ENCODE measurements around the gene CDC42BPB. TPM values are rescaled to one million over a fixed set of nuclear protein-coding genes. Genes with fewer than 3 reads are reported as not detected.

Gene CDC42BPB
- total RNA-seq, 1 experiment from 2014 or later = 59.5 TPM

DNA sequence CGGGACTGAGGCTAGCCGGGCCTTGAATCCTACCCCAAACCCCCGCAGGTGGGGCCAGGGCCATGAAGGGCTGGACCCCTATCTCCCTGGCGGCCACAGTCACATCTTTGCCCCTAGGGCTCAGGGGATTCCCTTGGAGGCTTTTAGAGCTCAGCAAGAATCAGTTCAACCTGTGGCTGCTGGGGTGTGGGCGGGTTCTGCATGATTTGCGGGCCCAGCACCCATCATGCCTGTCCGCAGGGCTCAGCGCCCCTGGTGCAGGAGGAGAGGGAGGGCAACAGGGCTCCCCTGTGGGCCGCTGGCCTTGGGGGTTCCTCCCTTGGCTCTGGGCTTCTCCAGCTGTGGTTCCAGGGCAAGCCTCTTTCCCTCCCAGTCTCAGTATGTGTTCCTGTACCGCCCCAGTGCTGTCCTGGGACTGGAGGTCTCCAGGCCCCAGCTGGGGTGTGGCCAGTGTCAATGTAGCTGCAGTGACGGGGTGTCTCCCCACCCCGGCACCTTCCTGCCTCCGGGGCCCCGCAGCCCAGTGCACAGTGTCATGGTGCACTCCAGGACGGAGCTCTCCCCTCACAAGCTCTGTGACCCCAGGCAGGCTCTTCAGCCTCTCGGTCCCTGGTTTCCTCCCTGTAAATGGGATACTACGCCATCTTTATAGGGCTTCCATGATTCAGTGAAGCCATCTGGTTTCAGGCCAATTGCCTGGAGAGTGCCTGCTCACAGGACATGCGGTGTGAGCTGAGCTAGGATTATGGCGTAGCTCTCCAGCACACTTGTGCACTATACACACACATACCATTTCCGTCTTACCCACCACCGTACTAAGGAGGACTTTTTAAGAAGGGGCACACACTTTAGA lies 16.8 kb upstream of the CDC42BPB start:
- no peak for DNase-seq (ENCODE audit: low read depth)

DNA sequence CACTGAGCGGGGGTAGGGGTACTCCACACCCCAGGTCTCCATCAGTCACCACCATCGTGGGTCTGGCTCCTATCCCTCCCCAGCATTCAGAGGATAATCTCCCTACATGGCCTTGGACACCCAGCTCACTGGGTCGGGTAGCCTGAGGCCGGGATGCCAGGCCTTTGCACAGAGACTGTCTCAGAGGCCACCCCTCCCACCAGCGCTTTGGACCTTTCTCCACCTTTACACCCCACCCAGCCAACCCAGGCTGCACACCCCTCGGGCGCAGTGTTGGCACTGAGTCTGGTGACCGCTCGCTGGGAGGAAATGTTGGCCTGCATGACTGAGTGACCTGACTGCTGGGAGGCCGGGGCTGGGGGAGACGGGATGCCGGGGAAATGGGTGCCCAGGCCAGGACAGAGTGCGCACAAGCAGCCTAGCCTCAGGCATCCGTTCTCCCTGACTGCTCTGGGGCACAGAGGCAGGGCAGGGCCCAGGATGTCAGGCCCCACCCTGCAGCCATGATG lies 16.1 kb upstream of the CDC42BPB start:
- DNase-seq (ENCODE audit: low read depth) = no peak

DNA sequence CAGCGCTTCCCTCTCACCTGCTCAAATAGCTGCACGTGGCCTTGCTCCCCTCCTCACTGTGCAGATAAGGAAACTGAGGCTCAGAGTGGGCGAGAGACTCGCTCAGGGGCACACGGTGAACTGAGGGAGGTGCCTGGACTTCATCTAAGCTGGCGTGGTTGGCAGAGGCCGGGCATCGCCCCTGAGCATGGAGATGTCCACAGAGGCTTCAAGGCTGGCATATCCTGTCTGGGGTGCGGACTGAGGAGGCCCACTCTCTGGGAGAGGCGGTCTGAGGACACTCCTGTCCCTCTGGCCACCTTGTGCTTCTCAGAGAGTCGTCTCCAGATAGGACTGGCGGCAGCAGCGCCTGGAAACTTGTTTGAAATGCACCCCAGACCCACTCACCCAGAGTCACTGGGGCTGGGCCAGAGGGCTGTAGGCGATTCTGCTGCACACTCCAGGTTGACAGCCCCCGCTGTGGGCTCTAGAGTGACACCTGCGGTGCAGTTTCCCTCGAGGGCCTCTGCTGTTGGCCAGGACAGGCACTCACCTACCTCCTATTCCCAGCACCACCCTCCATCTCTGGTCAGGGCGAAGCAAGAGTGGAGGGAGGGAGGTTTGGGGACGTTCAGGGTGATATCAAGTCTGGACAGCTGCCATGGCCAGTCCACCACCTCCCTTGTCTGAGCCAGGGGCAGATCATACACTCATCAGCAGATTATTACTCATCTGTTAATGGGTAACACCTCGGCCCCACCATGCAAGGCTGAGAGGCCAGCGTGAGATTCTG lies 15.4 kb upstream of the CDC42BPB start:
- DNase-seq (ENCODE audit: low read depth) = no peak

DNA sequence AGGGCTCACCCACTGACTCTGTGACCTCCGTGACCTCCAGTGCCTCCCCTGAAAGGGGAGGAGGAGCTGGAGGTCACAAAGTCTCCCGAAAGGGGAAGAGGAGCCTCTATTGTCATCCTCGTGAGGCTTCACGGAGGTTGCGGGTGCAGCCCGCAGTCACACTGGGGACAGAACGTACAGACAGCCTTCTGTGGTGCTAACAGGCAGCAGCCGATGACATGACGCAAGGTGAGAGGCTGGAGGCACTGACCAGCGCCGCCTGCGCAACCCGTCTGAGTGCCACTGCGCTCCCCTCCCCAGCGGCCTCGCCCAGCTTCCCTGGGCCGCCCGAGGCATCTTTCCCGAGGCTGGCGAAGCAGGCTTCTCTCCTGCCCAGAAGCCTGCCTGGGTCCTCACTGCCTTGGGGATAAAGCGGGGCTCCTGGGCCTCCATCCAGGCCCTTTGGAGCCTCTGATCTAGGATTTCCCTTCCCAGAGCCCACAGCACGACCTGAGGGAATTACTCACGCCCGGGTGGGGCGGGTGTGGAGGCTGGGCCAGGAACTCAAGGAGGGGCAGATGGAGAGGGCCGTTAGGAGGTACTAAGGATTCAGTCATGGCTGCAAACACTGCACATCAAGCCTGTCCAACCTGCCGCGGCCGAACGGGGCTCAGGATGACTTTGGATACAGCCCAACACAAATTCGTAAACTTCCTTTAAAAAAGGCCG lies 14.3 kb upstream of the CDC42BPB start:
- no peak for DNase-seq (ENCODE audit: low read depth)

DNA sequence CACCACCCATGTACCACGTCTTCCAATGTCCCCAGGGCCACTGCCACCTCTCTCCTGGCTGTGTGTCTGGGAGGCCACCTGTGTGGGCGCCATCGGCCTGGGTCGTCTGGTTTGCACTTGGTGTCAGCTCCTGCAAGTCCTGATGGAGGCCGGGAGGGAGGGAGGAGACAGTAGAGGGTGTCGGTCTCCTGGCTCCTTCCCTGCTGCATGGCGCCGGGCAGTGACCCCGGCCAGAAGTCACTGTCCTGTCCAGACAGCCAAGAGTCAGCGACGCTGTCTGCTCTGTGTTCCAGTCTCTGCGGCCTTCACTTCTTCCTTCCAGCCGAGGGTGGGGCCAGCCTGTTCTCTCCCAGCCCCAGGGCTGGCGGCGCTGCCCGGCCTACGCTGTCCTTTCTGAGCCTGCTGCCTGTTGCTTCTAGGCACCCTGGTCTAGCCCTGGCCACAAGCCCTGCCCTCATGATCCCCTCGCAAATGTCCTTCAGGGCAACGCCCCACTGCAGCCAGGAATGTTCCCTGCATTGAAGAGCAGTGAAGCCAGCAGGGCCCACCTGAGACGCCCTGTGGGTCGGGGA lies 13.7 kb upstream of the CDC42BPB start:
- DNase-seq (ENCODE audit: low read depth) = no peak

DNA sequence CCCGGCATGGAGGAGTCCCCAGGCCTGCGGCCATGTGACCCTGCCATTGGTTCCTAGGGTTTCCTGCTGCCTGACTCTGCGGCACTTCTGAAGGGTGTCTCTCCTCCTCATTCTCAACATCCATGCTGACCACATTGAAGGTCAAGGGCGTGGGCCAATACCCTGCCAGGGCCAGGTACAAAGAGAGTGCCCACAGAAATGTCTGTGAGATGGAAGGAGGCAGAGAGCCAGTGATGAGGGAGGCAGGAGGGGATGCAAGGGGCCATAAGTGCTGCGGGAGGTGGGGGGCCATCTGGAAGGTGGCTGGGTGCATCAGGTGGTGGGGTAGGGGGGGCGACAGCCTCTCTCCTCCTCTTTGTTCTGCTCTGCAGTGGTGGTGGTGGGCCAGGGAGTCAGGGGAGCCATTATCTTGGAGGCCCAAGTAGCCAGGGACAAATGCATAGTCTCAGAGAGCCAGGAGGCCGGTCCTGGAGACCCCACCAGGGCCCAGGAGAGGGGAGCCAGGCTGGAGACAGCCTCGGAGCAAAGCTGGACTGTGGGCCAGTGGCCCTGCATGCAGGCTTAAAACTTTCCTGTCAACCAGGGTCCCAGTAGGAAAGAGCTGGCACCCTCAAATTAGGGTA lies 13.0 kb upstream of the CDC42BPB start:
- no peak for DNase-seq (ENCODE audit: low read depth)

DNA sequence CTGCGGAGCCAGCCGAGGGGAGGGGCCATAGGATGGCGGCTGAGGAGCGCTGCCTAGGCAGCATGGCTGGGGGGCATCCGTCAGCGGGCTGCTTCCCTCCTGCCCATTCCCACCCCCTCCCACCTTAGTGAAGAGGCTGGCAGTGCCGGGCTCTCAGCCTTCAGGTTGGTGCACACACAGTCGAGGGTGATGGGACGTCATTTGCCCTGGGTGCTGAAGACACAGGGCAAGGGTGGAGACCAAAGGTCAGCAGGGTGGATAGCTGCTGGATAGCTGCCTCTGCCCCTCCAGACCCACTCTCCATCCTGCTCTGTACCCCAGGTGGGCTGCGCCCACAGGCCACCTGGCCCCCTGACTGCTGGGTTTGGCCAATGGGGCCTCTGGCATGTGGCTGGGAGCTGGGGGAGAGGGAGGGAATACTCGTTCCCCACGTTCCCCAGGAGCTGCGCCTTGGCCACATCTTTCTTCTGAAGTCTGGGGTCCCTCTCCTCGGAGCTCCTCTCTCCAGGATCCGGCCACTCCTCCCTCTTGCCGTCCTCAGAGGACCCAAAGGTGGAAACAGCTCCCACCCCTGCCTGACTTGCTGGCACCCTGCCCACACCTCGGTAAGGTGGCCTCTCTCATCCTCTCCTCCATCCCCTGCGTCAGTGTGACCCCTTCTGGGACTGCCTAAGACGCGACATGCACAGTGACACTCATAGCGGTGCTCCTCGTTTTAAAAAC lies 11.2 kb upstream of the CDC42BPB start:
- no peak for DNase-seq (ENCODE audit: low read depth)

DNA sequence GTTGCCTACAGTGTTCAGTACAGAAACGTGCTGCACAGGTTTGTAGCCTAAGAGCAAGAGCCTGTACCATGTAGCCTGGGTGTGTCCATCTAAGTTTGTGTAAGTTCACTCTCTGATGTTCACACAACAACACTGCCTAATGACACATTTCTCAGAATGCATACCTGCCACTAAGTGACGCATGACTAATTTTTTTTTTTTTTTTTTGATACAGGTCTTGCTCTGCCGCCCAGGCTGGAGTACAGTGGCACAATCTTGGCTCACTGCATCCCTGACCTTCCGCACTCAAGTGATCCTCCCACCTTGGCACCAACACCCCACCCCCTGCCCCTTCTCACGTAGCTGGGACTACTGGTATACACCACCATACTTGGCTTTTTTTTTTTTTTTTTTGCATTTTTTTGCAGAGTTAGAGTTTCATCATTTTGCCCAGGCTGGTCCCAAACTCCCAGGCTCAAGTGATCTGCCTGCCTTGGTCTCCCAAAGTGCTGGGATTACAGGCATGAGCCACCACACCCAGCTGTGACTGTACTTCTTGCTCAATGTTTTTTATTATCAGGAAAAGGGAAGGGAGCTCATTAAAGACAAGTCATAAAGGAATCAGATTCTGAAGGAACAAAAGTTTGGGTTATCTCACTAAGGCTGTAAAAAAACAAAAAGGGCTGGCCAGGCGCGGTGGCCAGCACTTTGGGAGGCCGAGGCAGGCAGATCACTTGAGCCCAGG lies 10.0 kb upstream of the CDC42BPB start:
- DNase-seq (ENCODE audit: low read depth) = peak; percentile 52

DNA sequence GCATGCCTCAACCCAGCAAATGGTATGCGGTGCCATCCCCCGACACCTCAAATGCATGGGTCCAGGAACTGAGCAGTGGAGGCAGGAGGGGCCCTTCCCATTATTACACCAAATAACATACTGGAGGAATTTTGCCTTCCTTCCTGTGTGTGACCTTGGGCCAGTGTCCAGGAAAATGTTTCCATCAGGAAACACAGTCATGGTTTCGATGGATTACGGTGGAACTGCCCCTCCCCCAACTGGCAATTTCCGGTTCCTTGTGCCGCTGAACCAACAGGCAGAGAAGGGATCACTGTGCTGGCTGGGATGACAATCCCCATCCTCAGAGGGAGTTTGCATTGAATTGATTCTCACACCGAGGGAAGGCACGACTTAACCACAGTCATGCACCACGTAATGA lies 9.1 kb upstream of the CDC42BPB start:
- no peak for DNase-seq (ENCODE audit: low read depth)

DNA sequence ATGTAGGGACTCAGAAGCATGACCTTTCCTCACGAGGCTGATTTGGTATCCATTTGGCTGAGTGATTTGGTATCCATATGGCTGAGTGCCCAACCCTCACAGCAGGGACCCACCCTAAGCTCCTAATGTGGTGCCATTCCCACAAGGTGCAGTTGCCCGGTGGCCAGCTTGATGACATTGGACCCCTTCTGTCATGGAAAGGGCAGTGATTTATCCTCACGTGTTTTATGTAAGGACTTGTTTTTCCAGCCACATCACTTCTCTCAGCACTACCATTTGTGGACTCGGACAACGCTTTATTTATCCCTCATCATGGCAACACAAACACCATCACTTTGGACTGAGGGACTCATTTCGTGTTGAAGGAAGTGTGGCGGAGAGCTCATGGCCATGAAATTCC lies 8.5 kb upstream of the CDC42BPB start:
- no peak for DNase-seq (ENCODE audit: low read depth)

DNA sequence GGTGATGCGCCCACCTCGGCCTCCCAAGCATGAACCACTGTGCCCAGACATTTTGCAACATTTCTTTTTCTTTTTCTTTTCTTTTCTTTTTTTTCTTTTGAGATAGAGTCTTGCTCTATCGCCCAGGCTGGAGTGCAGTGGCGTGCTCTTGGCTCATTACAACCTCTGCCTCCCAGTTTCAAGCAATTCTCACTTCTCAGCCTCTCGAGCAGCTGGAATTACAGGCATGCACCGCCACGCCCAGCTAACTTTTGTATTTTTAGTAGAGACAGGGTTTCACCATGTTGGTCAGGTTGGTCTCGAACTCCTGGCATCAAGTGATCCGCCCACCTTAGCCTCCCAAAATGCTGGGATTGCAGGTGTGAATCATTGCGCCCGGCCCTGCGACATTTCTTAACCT lies 7.6 kb upstream of the CDC42BPB start:
- DNase-seq (ENCODE audit: low read depth) = no peak

DNA sequence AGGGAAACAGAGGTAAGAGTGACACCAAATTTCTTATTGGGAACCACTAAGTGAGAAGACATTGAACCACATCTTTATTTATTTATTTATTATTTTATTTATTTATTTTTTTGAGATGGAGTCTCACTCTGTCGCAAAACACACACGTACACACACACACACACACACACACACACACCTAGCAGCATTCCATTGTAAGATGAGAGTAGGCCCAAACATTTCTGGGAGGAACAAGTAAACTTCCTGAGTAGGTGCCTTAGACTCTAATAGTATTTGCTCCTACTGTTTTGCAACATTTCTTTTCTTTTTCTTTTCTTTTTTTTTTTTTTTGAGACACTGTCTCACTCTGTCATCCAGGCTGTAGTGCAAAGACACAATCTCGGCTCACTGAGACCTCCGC lies 7.1 kb upstream of the CDC42BPB start:
- DNase-seq (ENCODE audit: low read depth) = no peak

DNA sequence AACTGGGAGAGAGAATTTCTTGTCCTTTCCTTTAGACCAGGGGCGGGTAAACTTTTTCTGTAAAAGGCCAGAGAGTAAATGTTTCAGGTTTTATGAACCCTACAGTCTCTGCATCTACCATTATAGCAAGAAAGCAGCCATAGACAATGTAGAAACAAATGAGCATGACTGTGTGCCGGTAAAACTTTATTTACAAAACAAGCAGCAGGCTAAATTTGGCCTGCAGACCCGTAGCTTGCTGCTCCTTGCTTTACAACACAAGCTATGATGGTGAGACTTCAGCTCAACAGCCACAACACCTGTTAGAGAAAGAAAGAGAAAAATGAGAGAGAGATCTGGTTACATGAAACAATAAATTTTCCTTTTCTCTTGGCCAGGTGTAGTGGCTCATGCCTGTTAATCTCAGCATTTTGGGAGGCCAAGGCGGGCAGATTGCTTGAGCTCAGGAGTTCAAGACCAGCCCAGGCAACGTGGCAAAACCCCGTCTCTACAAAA lies 4.2 kb upstream of the CDC42BPB start:
- DNase-seq (ENCODE audit: low read depth) = no peak

DNA sequence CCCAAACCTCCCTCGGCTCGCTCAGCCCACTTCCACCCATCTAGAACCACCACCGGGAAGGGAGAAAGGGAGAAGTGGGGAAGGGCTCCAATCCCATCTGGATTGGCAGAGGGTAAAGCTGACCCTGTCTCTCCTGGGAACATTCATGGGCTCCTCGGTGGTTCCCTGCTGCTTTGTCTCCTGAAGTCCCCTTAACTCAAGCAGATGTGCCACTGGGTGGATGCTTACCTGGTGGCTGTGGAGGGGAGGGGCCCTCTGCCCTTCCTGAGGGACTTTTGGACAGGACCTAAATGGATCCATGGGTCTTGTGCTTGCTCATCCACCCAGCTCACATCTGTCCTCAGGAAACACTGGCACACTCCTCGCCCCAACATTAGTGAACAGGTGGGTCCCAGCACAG lies 2.2 kb upstream of the CDC42BPB start:
- DNase-seq (ENCODE audit: low read depth) = no peak

DNA sequence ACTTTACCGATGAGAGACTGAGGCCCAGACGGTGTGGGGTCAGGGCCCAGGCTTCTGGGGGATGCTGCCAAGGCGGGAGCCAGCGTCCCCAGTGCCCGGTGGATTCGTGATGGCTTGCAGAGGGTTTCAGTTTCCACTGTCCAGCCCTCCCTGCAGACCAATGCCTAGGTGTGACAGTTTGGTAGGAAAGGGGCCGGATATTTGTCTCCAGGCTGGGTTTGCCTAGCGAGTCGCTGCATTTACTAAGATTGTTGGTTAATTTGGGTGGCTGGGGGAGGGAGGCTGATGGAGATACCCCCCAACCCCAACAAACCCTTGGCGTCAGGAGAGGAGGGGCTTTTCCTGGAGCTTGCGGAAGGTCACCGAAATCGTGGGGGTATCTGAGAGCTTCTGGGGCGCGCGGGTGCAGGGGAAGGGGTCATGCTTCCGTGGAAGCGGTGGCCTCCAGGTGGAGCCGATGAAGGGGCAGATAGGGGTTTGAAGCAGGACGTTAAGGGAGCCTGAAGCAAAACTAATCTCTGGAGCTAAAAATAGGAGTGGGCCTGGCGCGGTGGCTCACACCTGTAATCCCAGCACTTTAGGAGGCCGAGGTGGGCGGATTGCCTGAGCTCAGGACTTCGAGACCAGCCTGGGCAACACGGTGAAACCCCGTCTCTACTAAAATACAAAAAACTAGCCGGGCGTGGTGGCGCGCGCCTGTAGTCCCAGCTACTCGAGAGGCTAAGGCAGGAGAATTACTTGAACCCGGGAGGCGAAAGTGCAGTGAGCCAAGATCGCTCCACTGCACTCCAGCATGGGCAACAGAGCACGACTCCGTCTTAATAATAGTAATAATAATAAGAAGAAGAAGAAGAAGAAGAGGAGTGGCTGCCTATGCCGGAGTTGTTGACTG lies 1.1 kb upstream of the CDC42BPB start:
- DNase-seq (ENCODE audit: low read depth) = peak; percentile 10

DNA sequence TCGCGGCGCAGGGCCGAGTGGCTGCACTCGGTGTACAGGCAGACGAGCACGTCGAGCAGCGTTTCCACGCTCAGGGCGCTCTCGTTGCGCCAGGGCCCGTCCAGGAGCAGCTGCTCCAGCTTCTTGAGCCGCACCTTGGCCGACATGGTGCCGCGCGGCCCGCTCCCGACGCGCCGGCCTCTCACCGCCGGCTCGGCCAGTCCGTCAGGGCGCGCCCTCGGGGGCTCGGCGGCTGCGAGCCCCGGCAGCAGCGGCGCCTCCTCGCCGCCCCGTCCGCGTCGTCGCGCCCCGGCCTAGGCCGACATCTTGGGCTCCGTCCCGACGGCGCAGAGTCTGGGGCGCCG lies 349 bp downstream of the CDC42BPB start:
- peak; percentile 23 for DNase-seq (ENCODE audit: low read depth)

DNA sequence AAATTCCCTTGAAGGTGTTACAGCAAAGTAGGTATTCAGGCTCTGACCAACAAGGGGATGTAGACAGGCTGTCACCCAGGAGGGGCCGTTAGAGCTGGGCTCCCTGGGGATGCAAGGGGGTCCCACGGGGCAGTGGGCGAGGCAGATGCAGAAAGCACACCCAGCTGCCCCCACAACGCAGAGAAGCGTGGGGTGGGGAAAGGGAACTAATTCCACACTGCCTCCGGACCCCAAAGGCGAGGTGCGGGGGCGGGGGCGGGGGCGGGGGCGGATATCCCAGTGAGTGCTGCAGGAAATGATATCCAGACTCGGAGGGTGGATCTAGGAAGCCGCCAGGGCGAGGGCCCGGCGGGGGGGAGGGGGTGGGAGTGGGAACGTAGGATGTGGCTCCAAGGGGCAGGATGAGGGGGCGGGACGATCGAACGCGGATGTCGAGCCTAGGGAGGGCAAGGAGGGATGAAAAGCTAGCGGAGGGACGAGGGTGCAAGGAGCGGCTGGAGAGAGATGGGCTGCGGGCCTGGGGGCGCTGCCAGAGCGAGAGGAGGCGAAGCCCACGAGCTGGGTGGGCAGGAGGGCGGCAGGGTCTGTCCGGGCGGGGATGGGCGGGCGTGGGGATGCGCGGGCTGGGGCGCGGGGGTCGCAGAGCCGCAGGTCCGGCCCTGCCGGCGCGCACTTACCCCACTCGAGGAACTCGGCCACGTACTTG lies 874 bp downstream of the CDC42BPB start:
- peak; percentile 64 for DNase-seq (ENCODE audit: low read depth)

DNA sequence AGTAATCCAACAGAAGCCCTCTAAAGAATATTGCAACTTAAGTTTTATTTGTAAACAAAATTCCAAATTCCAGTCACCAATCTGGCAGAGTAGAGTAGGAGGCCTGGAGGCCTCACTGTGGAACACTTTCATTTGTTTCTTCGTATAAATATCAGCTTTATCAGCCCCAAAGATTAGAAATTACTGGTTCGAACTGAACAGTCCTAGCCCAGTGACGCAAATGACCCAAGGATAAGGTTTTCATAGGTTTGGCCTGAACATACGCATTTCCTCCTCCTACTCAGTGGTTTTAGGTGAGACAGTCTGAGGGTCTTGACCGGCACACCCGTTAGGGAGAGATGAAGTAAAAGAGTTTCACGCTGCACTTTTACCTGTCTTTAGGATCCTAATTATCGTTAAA lies 1.7 kb downstream of the CDC42BPB start:
- no peak for DNase-seq (ENCODE audit: low read depth)
